ENCODE measurements around the gene ADAMTS13. TPM values are rescaled to one million over a fixed set of nuclear protein-coding genes. Genes with fewer than 3 reads are reported as not detected.

ADAMTS13 gene
- total RNA-seq, 1 donor from 2014 or later, result 3.1 TPM

DNA sequence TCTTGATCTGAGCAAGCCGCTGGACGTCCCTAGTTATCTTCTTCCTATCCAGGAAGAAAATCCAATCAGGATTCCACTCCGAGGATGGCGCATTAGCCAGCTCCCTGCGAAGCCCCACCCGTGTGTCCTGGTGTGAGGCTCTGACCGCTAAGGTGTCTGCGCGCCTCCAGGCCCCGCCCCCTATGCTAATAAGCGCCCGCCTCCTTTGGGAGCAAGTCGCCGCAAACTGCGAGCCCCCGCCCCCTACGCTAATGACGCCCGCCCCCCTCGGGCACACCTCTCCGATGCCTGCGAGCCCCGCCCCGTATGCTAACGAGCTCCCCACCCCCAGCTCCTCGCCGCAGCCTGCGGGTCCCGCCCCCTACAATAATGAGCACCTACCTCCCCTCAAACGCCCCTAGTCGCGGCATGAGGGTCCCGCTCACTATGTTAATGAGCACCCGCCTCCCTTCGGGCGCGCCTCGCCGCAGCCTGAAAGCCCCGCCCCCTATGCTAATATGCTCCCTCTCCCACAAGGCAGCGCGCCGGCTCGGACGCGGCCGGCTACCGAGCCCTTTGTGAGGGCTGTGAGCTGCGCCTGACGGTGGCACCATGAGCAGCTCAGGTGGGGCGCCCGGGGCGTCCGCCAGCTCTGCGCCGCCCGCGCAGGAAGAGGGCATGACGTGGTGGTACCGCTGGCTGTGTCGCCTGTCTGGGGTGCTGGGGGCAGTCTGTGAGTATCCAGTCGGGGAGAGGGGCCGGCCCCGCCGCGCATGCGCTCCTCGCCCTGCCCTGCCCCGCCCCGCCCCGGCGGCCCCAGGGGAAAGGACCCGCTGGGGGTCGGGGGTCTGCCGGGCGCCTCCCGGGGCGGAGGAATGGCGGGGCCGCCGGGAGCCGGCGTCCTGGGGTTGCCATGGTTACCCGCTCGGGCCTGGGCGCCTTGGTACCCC lies 37.6 kb downstream of the ADAMTS13 start, which contains the start of gene CACFD1:
Gene CACFD1 (plus strand): TSS at position 503 of the 929 bp plus-strand sequence. CDS start 89 bp downstream, at position 592.
- Histone ChIP-seq H3K4me3 (peak within 1 kb of the TSS; percentile 79), H3K4me1 (peaks cover 20% of the 10 kb centered on the region), H3K27me3 (ENCODE audit: low read depth) (no peaks in the 10 kb centered on the region), H3K36me3 (no peaks in the 10 kb centered on the region), H3K9me3 (replicated peaks) (no peaks in the 10 kb centered on the region), H3K27ac (replicated peaks) (peak within 1 kb of the TSS; percentile 95)
- TF ChIP-seq, protein P1, sequence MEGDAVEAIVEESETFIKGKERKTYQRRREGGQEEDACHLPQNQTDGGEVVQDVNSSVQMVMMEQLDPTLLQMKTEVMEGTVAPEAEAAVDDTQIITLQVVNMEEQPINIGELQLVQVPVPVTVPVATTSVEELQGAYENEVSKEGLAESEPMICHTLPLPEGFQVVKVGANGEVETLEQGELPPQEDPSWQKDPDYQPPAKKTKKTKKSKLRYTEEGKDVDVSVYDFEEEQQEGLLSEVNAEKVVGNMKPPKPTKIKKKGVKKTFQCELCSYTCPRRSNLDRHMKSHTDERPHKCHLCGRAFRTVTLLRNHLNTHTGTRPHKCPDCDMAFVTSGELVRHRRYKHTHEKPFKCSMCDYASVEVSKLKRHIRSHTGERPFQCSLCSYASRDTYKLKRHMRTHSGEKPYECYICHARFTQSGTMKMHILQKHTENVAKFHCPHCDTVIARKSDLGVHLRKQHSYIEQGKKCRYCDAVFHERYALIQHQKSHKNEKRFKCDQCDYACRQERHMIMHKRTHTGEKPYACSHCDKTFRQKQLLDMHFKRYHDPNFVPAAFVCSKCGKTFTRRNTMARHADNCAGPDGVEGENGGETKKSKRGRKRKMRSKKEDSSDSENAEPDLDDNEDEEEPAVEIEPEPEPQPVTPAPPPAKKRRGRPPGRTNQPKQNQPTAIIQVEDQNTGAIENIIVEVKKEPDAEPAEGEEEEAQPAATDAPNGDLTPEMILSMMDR (IDR thresholded peaks at IDR 0.05; ENCODE audit: borderline replicate concordance), result no peak
- peak; percentile 97 for DNase-seq
- intact Hi-C loops (cut with micrococcal nuclease), result no loop called here

DNA sequence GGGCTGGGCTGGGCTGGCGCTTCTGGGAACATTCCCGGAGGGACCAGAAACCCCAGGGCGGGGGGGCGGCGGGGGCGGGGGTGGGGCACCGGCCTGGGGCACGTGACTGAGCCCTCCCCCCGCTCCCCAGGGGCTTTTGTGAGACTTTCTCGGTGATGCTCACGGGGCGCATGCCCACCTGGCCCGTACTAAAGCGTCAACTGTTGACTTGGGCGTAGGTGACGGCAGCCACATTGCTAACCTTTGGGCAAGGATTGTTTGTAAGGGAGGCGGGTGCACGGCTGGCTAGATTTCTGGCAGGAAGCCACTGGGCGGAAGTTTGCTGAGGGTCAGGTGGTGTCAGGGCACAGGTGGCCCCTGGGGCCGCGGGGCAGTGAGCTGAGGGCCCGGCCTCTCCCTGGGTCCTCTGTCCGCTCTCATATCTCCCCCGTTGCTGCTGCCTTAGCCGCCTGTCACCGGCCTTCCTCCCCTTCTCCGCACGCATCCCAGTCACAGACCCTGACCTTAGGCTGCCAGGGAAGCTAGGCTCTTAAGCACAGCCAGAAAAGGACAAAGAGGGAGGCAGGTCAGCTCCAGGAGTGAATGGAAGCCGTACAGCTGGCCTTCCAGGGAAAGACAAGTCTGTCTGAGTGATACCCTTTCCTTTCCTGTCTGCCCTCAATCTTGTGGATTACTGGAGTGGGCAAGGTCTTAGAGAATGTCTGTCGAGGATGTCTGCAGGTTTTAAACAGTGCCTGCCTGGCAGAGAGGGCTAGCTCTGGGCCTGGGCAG lies 38.4 kb downstream of the ADAMTS13 start:
- H3K4me1 ChIP-seq, result peaks cover 20% of the 10 kb centered on the region
- TF ChIP-seq, protein P1 (IDR thresholded peaks at IDR 0.05; ENCODE audit: borderline replicate concordance), result no peak
- no peaks in the 10 kb centered on the region for H3K27me3 ChIP-seq (ENCODE audit: low read depth)
- peak overlapping the region; percentile 95 for H3K27ac ChIP-seq (replicated peaks)
- peak overlapping the region; percentile 79 for H3K4me3 ChIP-seq
- no peaks in the 10 kb centered on the region for H3K36me3 ChIP-seq
- no peak for DNase-seq
- no peaks in the 10 kb centered on the region for H3K9me3 ChIP-seq (replicated peaks)
- intact Hi-C loops (cut with micrococcal nuclease), result no loop called here

DNA sequence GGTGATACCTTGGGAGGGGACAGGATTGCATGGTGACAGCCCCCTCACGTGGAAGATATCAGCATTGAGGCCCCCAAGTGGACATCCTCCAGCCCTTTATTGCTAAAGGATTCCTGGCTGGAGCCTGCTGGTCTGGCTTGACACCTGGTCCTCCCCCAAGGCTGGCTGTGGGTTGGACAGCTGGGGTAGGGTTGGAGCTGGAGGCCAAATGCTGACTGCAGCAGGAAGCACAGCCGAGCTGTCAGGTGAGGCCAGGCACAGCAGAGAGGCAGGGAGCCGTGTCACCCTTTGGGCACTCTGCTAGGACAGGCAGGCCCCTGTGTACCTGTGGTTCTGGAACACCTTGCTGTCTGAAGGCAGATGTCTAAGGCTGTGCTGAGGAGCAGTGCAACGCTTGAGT lies 39.8 kb downstream of the ADAMTS13 start:
- Histone ChIP-seq H3K4me3 (no peak overlapping the region), H3K9me3 (replicated peaks) (no peaks in the 10 kb centered on the region), H3K27ac (replicated peaks) (no peak overlapping the region), H3K36me3 (no peaks in the 10 kb centered on the region), H3K4me1 (peaks cover 20% of the 10 kb centered on the region), H3K27me3 (ENCODE audit: low read depth) (no peaks in the 10 kb centered on the region)
- no peak for DNase-seq
- intact Hi-C loops (cut with micrococcal nuclease), result no loop called here
- TF ChIP-seq, protein P1 (IDR thresholded peaks at IDR 0.05; ENCODE audit: borderline replicate concordance), result no peak

DNA sequence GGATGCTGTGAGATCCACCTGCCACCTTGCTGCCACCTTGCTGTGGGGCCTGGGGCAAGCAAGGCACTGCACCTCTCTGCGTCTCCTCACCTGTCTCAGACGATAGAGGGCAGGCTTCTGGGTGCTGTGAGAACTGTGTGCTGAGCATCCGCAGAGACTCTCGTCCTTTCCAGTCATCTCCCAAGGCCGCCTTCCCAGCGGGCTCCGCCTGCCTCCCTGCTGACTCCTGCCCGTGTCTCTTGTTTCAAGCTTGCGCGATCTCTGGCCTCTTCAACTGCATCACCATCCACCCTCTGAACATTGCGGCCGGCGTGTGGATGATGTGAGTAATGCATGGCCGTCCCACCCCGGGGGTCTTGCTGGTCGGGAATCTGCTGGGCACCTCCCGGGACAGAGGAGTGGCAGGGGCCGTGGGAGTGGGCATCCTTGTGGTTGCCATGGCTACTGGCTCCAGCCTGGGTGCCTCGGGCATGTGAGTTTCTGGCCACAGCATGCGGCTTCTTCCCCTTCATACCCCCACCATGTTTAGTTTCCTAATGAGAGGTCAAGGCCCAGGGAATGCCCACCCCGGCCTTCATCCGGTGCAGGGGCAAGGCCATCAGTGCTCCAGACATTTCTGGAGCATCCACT lies 41.2 kb downstream of the ADAMTS13 start:
- intact Hi-C loops (cut with micrococcal nuclease), result no loop called here

More for the DNA sequence above, 41.2 kb downstream of the ADAMTS13 start:
- H3K27ac ChIP-seq (replicated peaks), result no peak overlapping the region
- no peak for DNase-seq
- peaks cover 20% of the 10 kb centered on the region for H3K4me1 ChIP-seq
- H3K9me3 ChIP-seq (replicated peaks), result no peaks in the 10 kb centered on the region
- no peak overlapping the region for H3K4me3 ChIP-seq
- H3K27me3 ChIP-seq (ENCODE audit: low read depth), result no peaks in the 10 kb centered on the region
- H3K36me3 ChIP-seq, result no peaks in the 10 kb centered on the region
- TF ChIP-seq, protein P1 (IDR thresholded peaks at IDR 0.05; ENCODE audit: borderline replicate concordance), result no peak

All from left ventricle myocardium inferior (tissue), 1 donor.